KMS-11 (cell line): ENCODE measurements around the gene PPP1R12C.

ENCODE experiments used
- H2AFZ ChIP-seq: fragments of 200-600 bp; sonication (generic); 2 replicates; pipeline ENCODE4 v1.6.1; 2016; ENCODE audit warnings: antibody characterized with exemption, mixed run types, low read depth
- H3K27ac ChIP-seq: fragments of 200-600 bp; sonication (generic); 2 replicates; pipeline ENCODE4 v1.6.1; 2016; ENCODE audit warnings: mild to moderate bottlenecking, mixed run types
- H3K27me3 ChIP-seq: fragments of 200-600 bp; sonication (generic); 2 replicates; pipeline ENCODE4 v1.6.1; 2017; ENCODE audit warnings: mild to moderate bottlenecking, low read depth, mixed run types, moderate library complexity; ENCODE audit not compliant: insufficient read depth
- H3K36me3 ChIP-seq: fragments of 200-600 bp; sonication (generic); 2 replicates; pipeline ENCODE4 v1.6.1; 2017; ENCODE audit warnings: mild to moderate bottlenecking, mixed run types; ENCODE audit not compliant: insufficient read depth
- H3K4me1 ChIP-seq: fragments of 200-600 bp; sonication (generic); 2 replicates; pipeline ENCODE4 v1.6.1; 2016; ENCODE audit warnings: mild to moderate bottlenecking, low read depth, mixed run types; ENCODE audit not compliant: poor library complexity, severe bottlenecking
- H3K4me2 ChIP-seq: fragments of 200-600 bp; sonication (generic); 2 replicates; pipeline ENCODE4 v1.7.0; 2016; ENCODE audit warnings: mild to moderate bottlenecking, mixed run types
- H3K4me3 ChIP-seq: fragments of 200-600 bp; sonication (generic); IDR thresholded peaks from 2 replicates; pipeline ENCODE4 v1.6.1; 2017; ENCODE audit warnings: low read depth, low read length, mixed read lengths; ENCODE audit not compliant: insufficient read depth
- H3K79me2 ChIP-seq: fragments of 200-600 bp; sonication (generic); 2 replicates; pipeline ENCODE4 v1.6.1; 2016; ENCODE audit warnings: low read depth, mixed run types; ENCODE audit not compliant: insufficient read depth
- H3K9ac ChIP-seq: fragments of 200-600 bp; sonication (generic); 2 replicates; pipeline ENCODE4 v1.6.1; 2016; ENCODE audit warnings: mild to moderate bottlenecking, mixed run types
- H4K20me1 ChIP-seq: fragments of 200-600 bp; sonication (generic); 2 replicates; pipeline ENCODE4 v1.6.1; 2016; ENCODE audit warnings: mild to moderate bottlenecking, mixed run types; ENCODE audit not compliant: insufficient read depth
- TF ChIP-seq, protein P1 (sequence below): fragments of 200-600 bp; sonication (generic); conservative IDR thresholded peaks from 2 replicates; pipeline ENCODE4 v1.6.1; 2017; ENCODE audit warnings: low read depth, mild to moderate bottlenecking, antibody characterized with exemption, low read length, moderate library complexity, mixed read lengths

Gene PPP1R12C

DNA sequence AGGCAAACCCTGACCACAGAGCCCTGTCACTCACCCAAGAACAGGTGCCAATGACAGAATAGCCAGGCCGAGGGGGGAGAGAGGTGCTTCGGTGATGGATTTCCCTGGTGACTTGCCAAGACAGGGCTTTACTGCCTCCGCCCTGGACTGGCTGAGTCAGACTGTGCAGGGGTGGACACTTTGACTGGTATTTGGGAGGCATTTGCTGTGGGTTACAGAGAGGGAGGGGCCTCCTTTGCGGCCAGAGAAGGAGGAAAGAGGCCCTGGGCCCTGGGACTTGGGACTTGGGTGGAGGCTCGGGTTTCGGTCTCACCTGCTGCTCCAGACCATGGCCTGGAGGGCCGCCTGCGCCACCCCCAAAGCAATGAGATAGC is 46.3 kb downstream of the PPP1R12C start:
- no peak overlapping the region for H3K9ac ChIP-seq
- H4K20me1 ChIP-seq: no peaks in the 10 kb centered on the region
- peak overlapping the region; percentile 11; the same call in 1 of the 2 replicates for H3K4me2 ChIP-seq
- H3K4me3 ChIP-seq: no peak overlapping the region
- H3K36me3 ChIP-seq: no peaks in the 10 kb centered on the region
- H3K27ac ChIP-seq: no peak overlapping the region
- H2AFZ ChIP-seq: no peak overlapping the region
- H3K4me1 ChIP-seq: peaks cover 28% of the 10 kb centered on the region
- no peaks in the 10 kb centered on the region for H3K79me2 ChIP-seq
- TF ChIP-seq, protein P1, sequence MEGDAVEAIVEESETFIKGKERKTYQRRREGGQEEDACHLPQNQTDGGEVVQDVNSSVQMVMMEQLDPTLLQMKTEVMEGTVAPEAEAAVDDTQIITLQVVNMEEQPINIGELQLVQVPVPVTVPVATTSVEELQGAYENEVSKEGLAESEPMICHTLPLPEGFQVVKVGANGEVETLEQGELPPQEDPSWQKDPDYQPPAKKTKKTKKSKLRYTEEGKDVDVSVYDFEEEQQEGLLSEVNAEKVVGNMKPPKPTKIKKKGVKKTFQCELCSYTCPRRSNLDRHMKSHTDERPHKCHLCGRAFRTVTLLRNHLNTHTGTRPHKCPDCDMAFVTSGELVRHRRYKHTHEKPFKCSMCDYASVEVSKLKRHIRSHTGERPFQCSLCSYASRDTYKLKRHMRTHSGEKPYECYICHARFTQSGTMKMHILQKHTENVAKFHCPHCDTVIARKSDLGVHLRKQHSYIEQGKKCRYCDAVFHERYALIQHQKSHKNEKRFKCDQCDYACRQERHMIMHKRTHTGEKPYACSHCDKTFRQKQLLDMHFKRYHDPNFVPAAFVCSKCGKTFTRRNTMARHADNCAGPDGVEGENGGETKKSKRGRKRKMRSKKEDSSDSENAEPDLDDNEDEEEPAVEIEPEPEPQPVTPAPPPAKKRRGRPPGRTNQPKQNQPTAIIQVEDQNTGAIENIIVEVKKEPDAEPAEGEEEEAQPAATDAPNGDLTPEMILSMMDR: no peak
- peaks cover 43% of the 10 kb centered on the region for H3K27me3 ChIP-seq

DNA sequence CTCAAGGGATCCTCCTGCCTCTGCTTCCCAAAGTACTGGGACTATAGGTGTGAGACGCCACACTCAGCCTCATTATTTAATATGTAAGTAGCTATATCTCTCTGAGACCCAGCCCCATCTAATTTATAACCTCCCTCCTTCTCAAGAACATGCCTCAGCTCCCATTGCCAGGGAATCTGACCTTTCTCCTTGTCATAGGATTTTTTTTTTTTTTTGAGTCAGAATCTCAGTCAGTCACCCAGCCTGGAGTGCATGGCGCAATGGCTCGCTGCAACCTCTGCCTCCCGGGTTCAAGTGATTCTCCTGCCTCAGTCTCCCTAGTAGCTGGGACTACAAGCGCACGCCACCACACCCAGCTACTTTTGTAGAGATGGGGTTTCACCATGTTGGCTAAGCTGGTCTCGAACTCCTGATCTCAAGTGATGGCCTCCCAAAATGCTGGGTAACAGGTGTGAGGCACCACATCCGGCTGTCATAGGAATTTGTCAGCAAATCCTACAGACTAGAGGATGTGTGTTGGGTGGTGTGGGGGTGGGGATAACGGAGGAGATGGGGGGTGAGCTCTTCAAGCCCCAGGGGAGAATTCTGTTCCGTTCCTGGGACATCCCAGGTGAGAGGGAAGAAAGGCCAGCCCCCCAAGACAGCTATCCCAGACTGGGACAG is 46.8 kb downstream of the PPP1R12C start:
- no peaks in the 10 kb centered on the region for H4K20me1 ChIP-seq
- peaks cover 42% of the 10 kb centered on the region for H3K27me3 ChIP-seq
- no peaks in the 10 kb centered on the region for H3K36me3 ChIP-seq
- H2AFZ ChIP-seq: no peak overlapping the region
- H3K9ac ChIP-seq: no peak overlapping the region
- H3K27ac ChIP-seq: no peak overlapping the region
- H3K4me2 ChIP-seq: peak overlapping the region; percentile 11; the same call in 1 of the 2 replicates
- H3K4me3 ChIP-seq: no peak overlapping the region
- H3K4me1 ChIP-seq: peaks cover 28% of the 10 kb centered on the region
- TF ChIP-seq, protein P1: no peak
- H3K79me2 ChIP-seq: no peaks in the 10 kb centered on the region

DNA sequence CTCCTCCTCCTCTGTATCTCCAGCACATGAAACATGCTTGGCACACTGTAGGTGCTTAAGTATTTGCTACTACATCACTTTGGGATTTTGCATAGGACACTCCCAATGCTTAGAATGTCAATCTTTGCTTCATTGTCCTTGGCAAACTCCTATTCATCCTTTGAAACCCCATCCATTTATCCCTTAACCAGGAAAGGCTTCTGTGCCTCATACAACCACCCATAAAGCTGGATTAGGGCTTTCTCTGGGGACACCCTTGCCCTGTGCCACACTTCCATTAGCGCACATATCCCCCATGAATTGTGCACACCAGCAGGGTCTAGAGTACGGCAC is 47.6 kb downstream of the PPP1R12C start:
- Histone ChIP-seq H3K9ac (no peak overlapping the region), H3K27me3 (peaks cover 38% of the 10 kb centered on the region), H3K79me2 (no peaks in the 10 kb centered on the region), H4K20me1 (no peaks in the 10 kb centered on the region), H3K4me3 (no peak overlapping the region), H3K4me1 (peaks cover 28% of the 10 kb centered on the region), H3K36me3 (no peaks in the 10 kb centered on the region), H3K4me2 (peak overlapping the region; percentile 63), H3K27ac (no peak overlapping the region), H2AFZ (peak overlapping the region; percentile 26; the same call in 1 of the 2 replicates)
- TF ChIP-seq, protein P1: no peak

DNA sequence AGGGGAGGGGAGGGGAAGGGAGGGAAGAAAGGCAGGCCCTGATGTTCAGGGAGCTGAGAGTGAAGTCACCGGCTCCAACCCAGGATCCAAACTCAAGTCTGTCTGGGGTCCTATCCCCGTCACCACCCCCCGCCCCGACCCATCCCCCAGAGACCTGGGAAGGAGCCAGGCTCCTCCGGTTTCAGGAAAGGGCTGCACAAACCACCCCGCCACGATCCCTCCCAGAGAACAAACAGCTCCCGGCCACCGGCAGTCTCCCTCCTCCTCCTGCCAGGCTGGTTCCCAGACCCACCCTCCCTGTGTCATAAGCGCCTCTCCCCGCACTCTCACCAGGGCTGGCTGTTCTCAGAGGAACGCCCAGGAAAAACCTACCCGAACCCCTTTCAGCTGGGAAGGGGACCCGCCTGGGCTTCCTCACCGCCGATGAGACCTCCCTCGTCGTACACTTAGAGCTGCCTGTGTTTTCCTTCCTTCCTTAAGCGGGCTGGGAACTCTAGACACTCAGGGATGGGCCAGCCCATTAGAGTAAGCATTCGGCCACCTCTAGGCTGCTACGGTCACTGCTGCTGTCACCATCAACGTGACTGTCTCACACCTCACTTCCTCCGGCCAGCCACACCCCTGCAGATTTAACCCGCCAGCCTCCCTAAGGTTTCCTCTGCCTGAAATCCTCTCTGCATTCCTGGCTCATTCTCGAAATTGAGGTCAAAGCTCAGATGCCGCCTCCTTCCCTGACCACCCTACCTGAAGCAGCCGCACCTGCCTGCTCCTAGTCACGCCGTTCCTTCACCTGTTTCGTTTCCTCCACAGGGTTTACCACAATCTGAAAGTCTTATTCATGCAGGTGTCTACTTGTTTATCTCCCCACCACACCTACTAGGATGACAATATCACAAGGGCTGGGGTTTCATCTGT is 48.2 kb downstream of the PPP1R12C start:
- H3K4me2 ChIP-seq: peak overlapping the region; percentile 63
- H3K4me3 ChIP-seq: no peak overlapping the region
- H3K4me1 ChIP-seq: peaks cover 28% of the 10 kb centered on the region
- no peaks in the 10 kb centered on the region for H3K36me3 ChIP-seq
- no peaks in the 10 kb centered on the region for H4K20me1 ChIP-seq
- peaks cover 37% of the 10 kb centered on the region for H3K27me3 ChIP-seq
- H3K9ac ChIP-seq: no peak overlapping the region
- peak overlapping the region; percentile 26; the same call in 1 of the 2 replicates for H2AFZ ChIP-seq
- H3K27ac ChIP-seq: no peak overlapping the region
- no peaks in the 10 kb centered on the region for H3K79me2 ChIP-seq
- TF ChIP-seq, protein P1: no peak
